GM03348 (cell line): ENCODE results near the gene TRIM71.
"Not testable (repeated sequence)": the region's sequence is repeated elsewhere in the genome, so short reads cannot be mapped to it uniquely, and the experiment has no call there.

Experiments
- DNase-seq: peaks from one replicate; pipeline ENCODE4 v3.0.0; 2012; ENCODE audit warnings: low spot score

The TRIM71 gene

GRCh38 chr3:32819551-32820348, 2.0 kb downstream of the TRIM71 start:
- DNase-seq: no peak

DNA sequence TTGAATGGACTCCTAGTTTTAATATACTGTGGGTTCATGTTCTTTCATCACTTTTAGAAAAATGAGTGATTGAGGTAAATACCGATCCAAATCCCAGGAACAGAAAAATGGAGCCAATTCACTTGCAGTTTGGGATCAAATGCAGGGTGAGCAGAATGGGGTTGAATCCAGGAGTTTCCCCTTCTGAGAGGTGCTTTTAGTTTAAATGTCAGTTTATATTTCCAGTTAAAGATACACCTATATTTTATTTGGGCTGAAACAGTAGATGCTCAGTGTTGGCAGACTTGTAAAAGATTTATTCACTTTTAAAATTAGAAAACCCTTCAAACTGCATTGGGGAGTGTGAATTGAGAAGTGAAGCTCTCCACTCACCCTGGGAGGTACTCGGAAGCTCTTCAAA, 2.6 kb downstream of the TRIM71 start:
- DNase-seq: no peak

DNA sequence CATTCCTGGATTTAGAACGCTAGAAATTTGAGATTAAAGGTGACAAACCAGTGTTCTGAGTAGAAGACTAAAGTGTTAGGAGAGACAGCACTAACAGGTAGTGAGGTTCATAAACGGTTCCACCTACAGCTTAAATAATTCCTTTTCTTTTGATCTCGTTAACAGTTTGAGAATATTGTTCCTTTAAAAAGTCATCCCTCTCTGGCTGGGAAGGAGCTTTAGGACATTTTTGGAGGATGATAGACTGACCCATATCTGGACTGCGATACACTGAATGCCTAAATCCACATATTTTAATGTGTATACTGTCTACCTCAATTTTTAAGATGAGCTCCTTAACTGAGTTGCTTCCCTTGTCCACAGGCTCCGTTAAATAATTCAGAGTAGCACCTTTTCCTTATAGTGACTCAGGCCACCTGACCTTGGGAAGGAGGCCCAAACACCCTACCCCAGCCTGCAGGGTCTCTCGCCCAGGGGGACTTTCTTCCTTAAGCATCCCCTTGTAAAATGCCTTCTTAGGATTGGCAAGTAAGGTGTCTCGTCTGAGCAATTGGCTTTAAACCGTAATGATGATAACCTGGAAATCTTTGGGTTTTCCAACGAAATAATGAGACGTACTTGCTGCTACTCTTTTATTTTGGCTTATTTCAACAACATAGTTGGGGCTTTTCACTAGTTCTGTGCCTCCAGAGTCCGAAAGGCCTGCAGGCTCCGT, 3.3 kb downstream of the TRIM71 start:
- no peak for DNase-seq

DNA sequence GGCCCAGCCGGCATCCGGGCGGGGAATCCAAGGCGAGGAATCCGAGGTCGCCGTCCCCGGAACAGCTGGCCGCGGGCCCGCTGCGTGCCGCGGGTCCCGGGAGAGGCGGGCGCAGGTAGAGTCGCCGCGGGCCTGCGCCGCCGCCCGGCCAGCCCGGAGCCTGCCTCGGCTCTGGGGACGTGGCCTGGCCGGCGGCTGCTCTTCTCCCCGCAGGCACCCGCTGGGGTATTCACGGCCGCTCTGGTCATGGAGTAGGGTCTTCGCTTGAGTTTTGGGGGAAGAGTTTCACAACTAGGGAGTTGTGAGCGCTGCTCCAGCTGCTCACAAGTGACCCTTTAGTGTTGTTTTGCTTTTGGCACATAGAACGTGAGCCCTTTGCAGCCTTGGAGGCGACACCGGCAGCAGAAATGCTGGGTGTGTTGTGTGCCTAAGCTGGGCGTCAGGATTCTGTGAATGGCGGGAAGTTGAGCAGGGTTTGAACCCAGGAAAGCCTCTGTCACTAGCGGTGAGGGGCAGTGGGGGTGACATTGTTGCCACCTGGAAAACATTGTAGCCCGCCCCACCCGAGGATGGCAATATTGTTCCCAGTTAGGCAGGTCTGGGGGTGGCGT, 4.0 kb downstream of the TRIM71 start:
- DNase-seq: no peak

DNA sequence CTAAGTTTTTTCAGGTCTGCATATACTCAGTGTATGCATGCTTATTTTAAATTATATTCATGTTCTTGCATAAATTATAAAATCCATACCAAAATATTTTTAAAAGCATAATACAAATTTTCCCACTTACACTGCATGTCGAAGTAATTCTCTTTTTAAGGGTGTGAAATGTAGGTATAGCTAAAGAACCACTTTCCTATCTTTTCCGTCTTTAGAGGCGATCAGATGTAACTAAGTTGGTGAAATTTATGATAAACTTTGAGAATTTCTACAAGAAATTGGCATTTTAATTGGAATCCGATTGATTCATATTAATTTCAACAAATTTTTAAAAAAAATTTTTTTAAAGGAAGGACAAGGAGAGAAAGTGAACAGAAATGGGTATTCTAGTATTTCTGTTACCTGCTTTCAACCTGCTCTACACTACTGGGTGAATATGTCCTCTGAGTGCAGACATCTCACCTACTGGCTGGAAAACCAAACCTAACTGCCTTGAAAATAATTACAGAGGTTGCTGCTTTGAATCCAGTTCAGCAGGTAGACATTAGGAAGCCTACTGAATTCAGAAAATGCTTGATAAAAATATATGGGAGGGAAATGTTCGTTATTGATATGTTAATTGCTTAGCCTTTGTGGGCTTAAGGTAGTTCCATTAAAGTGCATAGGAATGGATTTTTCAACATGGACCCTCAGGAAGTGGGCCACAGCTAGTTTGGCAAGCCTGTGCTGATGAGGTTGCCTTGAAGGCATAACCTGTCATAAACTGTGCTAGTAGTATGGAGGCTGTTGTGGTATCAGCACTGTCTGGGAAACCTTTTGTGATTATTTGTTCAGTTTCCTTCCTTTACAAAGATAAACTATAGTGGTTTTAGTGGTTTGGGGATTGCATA, 5.1 kb downstream of the TRIM71 start:
- no peak for DNase-seq

DNA sequence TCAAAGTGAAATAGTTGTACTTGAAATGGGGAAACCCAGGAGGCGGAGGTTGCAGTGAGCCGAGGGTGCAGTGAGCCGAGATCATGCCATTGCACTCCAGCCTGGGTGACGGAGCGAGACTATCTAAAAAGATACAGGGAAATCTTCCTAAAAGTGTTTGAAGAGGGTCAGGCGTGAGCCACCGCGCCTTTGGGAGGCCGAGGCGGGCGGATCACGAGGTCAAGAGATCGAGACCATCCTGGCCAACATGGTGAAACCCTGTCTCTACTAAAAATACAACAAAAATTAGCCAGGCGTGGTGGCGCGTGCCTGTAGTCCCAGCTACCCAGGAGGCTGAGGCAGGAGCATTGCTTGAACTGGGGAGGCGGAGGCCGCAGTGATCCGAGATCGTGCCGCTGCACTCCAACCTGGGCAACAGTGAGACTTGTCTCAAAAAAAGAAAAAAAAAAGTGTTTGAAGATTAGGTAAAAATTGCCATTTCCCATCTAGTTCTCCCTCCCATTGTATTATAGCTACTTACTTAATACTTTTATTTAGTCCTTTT, 5.9 kb downstream of the TRIM71 start:
- not testable (repeated sequence) for DNase-seq

GRCh38 chr3:32825601-32826375, 8.0 kb downstream of the TRIM71 start:
- no peak for DNase-seq

DNA sequence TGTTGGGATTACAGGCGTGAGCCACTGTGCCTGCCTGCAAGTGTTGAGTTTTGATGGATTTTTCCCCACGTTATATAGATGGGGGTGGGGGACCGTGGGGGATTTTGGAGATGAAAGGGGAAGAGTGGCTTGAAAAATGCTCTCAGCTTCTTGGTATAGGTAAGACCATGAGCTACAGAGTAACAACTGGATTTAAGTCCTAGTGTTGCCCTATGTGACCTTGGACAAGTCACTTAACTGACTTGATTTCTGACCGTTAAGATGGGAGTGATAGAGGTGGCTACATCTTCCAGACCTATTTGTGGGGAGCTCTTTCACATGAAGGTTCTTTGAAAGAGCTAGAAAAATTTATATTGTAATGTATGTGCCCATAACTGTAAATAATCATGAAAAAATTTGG, 13.3 kb downstream of the TRIM71 start:
- DNase-seq: no peak

- DNase-seq: no peak
Measured at GRCh38 chr3:32831791-32832190, 14.0 kb downstream of the TRIM71 start.

GRCh38 chr3:32832193-32832592, 14.4 kb downstream of the TRIM71 start:
- DNase-seq: no peak

- no peak for DNase-seq
Measured at GRCh38 chr3:32835049-32835371, 17.2 kb downstream of the TRIM71 start.

DNA sequence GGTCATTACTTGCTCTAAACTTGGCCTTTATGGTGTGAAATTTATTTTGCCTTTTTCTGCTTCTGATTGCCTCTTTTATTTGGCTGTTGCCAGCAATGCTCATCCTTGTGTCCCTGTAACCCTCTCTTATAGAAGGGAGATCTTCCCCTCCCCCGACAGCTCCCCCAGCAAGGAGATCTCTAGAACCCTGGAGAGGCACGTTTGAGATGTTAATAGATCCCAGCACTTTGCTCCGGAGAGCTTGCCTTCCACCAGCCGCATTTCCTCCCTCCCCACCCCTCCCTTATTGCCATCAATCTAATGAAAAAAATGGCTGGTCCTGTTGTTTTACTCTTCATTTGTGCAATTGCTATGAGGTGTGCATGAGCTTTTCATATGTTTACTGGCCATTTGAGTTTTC, 18.2 kb downstream of the TRIM71 start:
- DNase-seq: no peak

DNA sequence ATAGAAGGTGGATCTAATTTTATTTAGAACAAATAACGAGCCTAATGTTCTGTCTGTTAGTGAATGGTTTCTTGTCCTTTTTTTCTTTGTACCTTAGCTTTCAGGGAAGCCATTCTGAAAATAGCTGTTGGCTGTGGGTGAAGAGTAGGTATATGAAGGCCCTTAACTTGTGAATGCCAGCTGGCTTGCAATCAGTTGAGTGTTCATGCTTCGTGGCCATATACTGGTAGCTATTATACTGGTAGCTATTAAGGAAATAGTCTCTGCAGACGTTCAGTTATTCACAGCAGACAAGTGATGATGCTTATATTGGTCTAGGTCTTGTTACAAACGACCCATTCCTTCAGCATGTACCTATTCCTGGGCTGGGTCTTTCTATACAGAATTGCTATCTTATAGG, 18.8 kb downstream of the TRIM71 start:
- no peak for DNase-seq

GRCh38 chr3:32837366-32837765, 19.6 kb downstream of the TRIM71 start:
- no peak for DNase-seq

- DNase-seq: no peak
Measured at GRCh38 chr3:32837789-32838188, 20.0 kb downstream of the TRIM71 start.

GRCh38 chr3:32839714-32840085, 21.9 kb downstream of the TRIM71 start:
- DNase-seq: no peak

- no peak for DNase-seq
Measured at GRCh38 chr3:32840086-32840841, 22.5 kb downstream of the TRIM71 start.

- DNase-seq: no peak
Measured at GRCh38 chr3:32841341-32841740, 23.5 kb downstream of the TRIM71 start.

- no peak for DNase-seq
Measured at GRCh38 chr3:32841867-32842470, 24.2 kb downstream of the TRIM71 start.

- no peak for DNase-seq
Measured at GRCh38 chr3:32842531-32842931, 24.7 kb downstream of the TRIM71 start.
